Tibial nerve (tissue), 4 donors: ENCODE data around the gene GMIP.

Experiments used
- CTCF ChIP-seq, 5 experiments: fragments of 200-600 bp in 3 of 5; fragments of 450-650 bp in 2 of 5; sonication (generic) in 3 of 5; IDR thresholded peaks; one replicate each; pipeline ENCODE4 v1.5.1; 2016 to 2019; ENCODE audit warnings: antibody characterized with exemption in 5 of 5, mild to moderate bottlenecking in 3 of 5, moderate library complexity in 2 of 5
- EP300 ChIP-seq, 2 donors: sonication (generic); formaldehyde crosslinking; IDR thresholded peaks; one replicate each; pipeline ENCODE4 v1.6.1; 2017; ENCODE audit warnings: antibody characterized with exemption in 2 of 2, mild to moderate bottlenecking in 1 of 2
- POLR2A ChIP-seq, 2 donors: fragments of 450-650 bp; IDR thresholded peaks; one replicate each; pipeline ENCODE4 v1.6.1; 2017; ENCODE audit warnings: antibody characterized with exemption in 2 of 2, mild to moderate bottlenecking in 2 of 2, moderate library complexity in 2 of 2

- TF ChIP-seq CTCF (IDR thresholded peaks at IDR 0.05) (no peak), POLR2A (IDR thresholded peaks at IDR 0.05) (no peak), EP300 (IDR thresholded peaks at IDR 0.05) (no peak)
Observed at GRCh38 chr19:19623383-19623782, 20.1 kb downstream of the GMIP start.
